Measurements from ENCODE around the gene C3orf18.

- TF ChIP-seq CTCF (IDR thresholded peaks at IDR 0.05; ENCODE audit: insufficient read depth, low read depth, low read length): no peak
- TF ChIP-seq EZH2 (IDR thresholded peaks at IDR 0.05; ENCODE audit: insufficient read depth, low read length): no peak
Observed at GRCh38 chr3:50557106-50557505, 10.4 kb downstream of the C3orf18 start.
